Measurements from ENCODE around the gene ZNF580.

Gene ZNF580

GRCh38 chr19:55679343-55680257 is 38.8 kb downstream of the ZNF580 start:
- DNase-seq: peak; percentile 37

GRCh38 chr19:55680339-55681130 is 39.7 kb downstream of the ZNF580 start:
- no peak for DNase-seq

GRCh38 chr19:55681131-55682092 is 40.6 kb downstream of the ZNF580 start:
- no peak for DNase-seq

- no peak for DNase-seq
Measured at GRCh38 chr19:55683449-55684261, 42.9 kb downstream of the ZNF580 start.

GRCh38 chr19:55684946-55685681 is 44.3 kb downstream of the ZNF580 start:
- DNase-seq: no peak

DNA sequence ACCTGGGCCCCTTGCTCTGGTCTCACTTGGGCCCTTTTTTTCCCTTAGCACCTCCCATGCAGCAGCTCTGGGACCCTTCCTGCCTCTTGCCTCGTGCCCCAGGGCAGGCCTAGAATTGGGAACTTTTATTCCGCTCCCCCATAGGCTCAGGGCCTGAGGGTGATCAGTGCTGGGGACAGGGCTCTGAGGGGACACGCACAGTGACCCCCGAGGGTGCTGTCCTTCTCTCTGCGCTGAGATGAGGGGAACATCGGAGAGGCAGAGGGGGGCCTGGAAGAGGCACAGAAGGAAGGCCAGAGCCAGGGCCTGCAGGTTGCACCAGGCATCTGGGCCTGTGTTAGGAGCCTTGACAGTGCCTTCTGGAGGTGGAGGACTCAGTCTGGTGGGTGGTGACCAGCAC is 45.0 kb downstream of the ZNF580 start:
- DNase-seq: no peak

DNA sequence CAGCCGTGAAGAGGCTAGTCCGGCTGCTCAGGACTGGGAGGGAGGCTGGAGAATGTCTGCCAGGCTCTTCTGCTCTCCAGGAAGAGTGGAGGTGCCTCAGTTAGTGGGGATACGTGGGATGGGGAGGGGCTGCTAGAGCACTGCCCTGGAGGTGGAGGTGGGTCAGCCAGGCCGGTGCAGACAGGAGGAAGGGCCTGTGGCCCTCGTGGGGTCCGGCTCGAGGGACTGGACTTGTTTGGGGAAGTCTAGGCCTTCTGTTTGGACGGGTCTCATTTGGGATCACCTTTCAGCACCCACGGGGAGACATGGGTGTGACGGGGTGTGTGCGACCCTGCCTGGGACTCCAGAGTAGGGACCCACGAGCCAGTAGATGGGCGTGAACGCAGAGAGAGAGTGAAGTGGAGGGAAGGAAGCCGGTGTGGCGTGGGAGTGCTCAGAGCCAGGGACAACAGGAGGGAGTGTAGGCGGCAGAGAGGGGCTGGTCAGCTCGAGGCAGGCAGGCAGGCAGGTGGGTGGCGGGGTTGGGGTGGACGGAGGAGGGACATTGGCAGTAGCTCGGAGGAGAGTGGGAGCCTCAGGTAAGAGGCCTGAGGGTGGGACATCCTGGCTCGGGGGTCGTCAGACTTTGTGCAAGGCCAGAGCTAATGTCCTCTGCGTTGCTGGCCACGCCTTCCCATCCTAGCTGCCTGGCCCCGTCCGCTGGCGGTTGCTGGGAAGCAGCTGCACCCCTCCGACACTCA is 45.7 kb downstream of the ZNF580 start:
- no peak for DNase-seq

DNA sequence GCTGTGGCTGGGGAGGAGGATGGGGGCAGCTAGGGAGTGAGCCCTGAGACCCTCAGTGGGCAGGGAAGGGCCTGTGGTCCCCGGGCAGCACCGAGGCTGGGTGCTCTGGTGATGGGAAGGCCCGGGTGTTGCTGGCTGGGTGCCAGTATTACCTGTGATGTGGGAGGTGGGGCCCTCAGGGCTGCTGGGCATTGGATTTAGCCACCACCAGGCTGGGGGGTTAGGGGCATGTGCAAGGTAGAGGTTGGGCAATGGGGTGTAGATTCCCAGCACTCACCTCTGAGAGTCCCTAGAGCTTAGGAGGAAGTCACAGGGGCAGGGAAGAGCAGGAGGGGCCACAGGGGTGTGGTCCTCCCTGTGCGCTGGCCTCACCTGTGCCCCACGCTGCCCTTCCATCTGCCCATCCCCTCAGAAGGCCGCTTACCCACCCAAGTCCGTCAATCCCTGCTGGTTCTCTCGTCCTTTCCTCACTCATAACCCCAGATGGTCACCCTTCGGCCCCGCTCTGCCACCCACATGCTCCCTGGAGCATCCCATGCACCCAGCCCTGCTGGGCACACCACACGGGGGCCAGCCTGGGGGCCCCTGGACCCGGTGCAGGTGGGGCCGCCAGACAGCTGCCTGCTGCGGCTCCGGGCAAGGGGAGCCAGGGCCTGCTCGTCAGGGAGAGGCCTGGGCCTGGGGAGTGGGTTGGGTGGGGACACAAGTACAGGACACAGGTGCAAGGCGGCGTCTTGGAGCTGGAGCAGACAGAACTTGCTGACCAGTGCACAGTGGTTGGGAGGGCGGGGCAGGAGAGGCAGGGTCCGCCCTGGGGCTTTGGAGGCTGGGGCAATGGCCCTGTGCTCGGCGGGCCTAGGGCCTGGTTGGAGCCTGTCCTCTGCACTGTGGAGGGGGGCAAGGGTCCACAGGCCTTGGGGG is 46.7 kb downstream of the ZNF580 start:
- DNase-seq: no peak

- no peak for DNase-seq
Measured at GRCh38 chr19:55688422-55689218, 47.8 kb downstream of the ZNF580 start.

DNA sequence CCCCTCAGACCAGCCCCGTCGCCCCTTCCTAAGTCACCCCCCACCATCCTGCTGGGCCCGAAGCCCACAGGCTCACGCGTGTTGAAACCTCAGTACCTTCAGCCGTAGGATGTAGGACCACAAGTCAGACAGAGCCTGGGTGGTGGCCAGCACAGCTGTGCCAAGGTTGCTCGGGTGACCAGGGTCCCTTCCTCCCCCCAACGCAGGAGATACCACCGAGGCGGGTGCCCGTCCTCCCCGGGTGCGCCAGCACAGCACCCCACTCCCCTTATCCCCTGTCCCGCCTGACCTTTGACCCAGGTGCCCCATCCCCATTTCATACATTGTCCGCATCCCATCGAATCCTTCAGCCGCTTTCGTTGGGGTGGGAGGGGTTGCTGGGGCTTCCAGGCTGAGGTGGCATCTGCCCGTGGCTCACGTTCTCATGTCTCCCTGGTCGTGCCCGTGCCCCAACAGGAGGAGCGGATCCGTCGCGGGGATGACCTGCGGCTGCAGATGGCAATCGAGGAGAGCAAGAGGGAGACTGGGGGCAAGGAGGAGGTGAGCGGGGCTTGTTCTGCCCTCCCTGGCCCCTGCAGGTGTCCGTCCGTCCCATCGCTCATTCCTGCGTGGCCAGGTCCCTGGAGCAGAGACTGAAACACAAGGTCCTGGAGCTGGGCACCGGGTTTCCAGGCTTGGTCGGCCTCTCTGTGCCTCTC is 48.8 kb downstream of the ZNF580 start:
- DNase-seq: no peak

DNA sequence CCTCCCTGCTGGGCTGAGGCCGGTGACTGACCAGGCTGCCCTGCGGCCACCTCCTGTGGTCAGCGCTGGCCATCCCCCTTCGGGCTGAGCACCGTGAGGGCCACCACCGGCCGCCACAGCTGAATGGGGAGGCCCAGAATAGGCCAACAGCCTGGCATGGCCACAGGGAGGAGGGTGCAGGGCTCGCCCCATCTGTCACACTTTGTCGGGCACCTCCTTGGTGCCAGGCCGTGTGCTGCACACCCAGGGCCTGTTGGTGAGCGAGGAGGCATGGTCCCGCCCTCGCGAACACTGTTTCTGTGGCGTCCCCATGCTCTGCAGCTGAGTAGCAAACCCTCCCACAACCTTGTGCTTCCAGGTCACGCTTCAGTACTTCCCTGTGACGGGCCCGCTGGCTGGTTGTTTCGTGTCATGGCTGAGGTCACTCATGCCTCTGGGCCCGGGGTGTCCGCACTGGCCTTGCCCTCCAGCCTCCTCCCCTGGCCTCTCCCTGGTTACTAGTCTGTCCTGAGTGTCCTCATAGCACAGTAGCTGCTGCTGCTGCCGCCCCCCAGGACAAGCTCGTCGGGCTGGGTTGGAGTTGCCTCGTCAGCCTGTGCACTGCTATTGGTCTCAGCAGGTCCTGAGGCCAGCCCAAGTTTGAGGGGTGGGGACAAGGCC is 49.4 kb downstream of the ZNF580 start:
- DNase-seq: no peak

DNA sequence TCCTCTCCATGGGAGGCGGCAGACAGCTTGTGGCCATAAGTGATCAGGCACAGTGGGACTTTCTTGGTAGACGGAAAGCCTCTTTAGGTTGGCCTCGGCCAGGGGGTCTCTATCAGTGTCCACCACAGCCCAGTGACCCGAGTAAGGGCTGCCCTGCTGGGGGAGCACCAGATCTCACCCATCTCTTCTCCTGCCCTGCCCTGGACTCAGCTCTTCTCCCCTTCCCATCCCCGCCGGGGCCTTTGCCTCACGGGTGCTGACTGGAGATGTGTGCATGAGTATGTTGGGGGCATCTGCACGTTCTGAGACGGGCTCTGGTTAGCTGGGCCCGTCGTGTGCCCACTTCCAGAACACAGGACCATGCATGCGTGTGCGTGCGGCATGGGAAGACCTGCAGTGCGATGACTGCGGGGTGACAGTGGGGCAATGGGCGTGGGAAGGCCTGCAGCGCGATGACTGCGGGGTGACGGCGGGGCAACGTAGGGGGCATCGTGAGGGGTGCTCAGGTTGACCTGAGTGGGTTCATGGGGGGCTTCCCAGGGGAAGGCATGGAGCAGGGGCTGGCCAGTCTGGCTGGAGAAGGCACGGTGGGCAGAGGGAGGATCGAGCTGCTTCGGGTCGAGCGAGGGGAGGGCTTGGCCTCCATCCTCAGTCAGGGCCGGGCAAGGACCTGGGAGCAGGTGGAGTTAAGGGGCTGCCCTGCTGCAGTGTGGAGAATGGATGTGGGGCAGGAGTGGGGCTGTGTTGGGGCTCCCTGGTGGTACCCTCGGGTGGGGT is 50.2 kb downstream of the ZNF580 start:
- no peak for DNase-seq

GRCh38 chr19:55691561-55692481 is 51.0 kb downstream of the ZNF580 start:
- DNase-seq: no peak

DNA sequence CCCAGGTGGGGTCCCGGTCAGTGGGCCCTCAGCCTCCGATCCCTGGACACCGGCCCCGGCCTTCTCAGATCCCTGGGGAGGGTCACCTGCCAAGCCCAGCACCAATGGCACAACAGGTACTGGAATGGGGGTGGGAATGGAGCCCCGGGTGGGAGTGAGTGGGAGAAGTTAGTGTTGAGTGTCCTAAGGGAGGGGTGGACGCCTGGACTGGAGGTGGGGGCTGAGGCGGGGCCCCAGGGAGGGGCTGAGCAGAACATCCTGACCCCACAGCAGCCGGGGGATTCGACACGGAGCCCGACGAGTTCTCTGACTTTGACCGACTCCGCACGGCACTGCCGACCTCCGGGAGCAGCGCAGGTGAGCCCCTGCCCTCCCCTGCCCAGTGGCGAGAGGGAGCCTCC is 51.9 kb downstream of the ZNF580 start:
- DNase-seq: no peak
